22Rv1 (cell line): Measurements from ENCODE around the gene NDUFA7.

Experiments used
- ZFX ChIP-seq: fragments of 450-650 bp; IDR thresholded peaks from 2 replicates; pipeline ENCODE4 v1.6.1; 2017; ENCODE audit warnings: antibody characterized with exemption, borderline replicate concordance
- TF ChIP-seq, protein P1 (sequence below): fragments of 450-650 bp; IDR thresholded peaks from 2 replicates; pipeline ENCODE4 v1.5.1; 2017; ENCODE audit warnings: mild to moderate bottlenecking

DNA sequence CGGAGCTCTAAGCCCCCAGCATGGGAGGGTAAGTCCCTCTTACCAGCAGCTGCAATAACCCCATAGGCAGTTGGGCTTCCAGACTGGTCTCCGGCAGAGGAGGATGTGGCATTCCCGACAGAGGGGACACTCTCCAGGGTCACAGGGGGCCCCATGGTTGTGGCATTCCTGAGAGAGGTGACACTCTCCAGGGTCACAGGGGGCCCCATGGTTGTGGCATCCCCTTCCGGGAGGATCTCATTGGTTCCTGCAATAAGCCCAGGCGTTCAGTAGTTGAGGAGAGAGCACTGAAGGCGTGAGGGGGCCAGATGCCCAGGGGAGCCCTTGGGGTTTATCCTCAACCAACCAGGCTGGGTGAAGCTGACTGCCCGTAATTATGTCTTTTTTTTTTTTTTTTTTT lies 18.4 kb downstream of the NDUFA7 start:
- TF ChIP-seq, protein P1, sequence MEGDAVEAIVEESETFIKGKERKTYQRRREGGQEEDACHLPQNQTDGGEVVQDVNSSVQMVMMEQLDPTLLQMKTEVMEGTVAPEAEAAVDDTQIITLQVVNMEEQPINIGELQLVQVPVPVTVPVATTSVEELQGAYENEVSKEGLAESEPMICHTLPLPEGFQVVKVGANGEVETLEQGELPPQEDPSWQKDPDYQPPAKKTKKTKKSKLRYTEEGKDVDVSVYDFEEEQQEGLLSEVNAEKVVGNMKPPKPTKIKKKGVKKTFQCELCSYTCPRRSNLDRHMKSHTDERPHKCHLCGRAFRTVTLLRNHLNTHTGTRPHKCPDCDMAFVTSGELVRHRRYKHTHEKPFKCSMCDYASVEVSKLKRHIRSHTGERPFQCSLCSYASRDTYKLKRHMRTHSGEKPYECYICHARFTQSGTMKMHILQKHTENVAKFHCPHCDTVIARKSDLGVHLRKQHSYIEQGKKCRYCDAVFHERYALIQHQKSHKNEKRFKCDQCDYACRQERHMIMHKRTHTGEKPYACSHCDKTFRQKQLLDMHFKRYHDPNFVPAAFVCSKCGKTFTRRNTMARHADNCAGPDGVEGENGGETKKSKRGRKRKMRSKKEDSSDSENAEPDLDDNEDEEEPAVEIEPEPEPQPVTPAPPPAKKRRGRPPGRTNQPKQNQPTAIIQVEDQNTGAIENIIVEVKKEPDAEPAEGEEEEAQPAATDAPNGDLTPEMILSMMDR = no peak
- TF ChIP-seq ZFX = no peak
